Measurements from ENCODE around the gene DCLRE1B. TPM values are rescaled to one million over a fixed set of nuclear protein-coding genes. Genes with fewer than 3 reads are reported as not detected.

Gene DCLRE1B
- total RNA-seq, 4 donors from 2014 or later: 3.2 to 9.2 (median 5.1) TPM

- Histone ChIP-seq H3K9me3 (no peaks in the 10 kb centered on the region), H3K27me3 (no peaks in the 10 kb centered on the region), H3K27ac (no peak overlapping the region), H3K4me3 (no peak overlapping the region), H3K36me3 (no peaks in the 10 kb centered on the region), H3K4me1 (no peaks in the 10 kb centered on the region)
- no peak for TF ChIP-seq POLR2A (IDR thresholded peaks at IDR 0.05)
- no peak for TF ChIP-seq EP300 (IDR thresholded peaks at IDR 0.05)
- no peak for TF ChIP-seq POLR2AphosphoS5 (IDR thresholded peaks at IDR 0.05)
- no peak for TF ChIP-seq CTCF (IDR thresholded peaks at IDR 0.05)
- ATAC-seq: no peak
- WGBS, 2 donors (ENCODE audit: low coverage in 1 of 2): 68 to 79% methylated on average over 2 to 3 of the region's 3 CpGs
Measured at GRCh38 chr1:113858418-113858817, 46.7 kb upstream of the DCLRE1B start.

GRCh38 chr1:113858982-113859381, 46.1 kb upstream of the DCLRE1B start:
- no peaks in the 10 kb centered on the region for H3K27me3 ChIP-seq
- no peak overlapping the region for H3K4me3 ChIP-seq
- no peaks in the 10 kb centered on the region for H3K9me3 ChIP-seq
- no peaks in the 10 kb centered on the region for H3K36me3 ChIP-seq
- no peaks in the 10 kb centered on the region for H3K4me1 ChIP-seq
- 100% methylated on average over 1 of the region's 1 CpG for WGBS, 2 donors (ENCODE audit: low coverage in 1 of 2)
- TF ChIP-seq CTCF (IDR thresholded peaks at IDR 0.05) (no peak), POLR2A (IDR thresholded peaks at IDR 0.05) (no peak), EP300 (IDR thresholded peaks at IDR 0.05) (no peak), POLR2AphosphoS5 (IDR thresholded peaks at IDR 0.05) (no peak)
- H3K27ac ChIP-seq: no peak overlapping the region
- ATAC-seq: no peak

DNA sequence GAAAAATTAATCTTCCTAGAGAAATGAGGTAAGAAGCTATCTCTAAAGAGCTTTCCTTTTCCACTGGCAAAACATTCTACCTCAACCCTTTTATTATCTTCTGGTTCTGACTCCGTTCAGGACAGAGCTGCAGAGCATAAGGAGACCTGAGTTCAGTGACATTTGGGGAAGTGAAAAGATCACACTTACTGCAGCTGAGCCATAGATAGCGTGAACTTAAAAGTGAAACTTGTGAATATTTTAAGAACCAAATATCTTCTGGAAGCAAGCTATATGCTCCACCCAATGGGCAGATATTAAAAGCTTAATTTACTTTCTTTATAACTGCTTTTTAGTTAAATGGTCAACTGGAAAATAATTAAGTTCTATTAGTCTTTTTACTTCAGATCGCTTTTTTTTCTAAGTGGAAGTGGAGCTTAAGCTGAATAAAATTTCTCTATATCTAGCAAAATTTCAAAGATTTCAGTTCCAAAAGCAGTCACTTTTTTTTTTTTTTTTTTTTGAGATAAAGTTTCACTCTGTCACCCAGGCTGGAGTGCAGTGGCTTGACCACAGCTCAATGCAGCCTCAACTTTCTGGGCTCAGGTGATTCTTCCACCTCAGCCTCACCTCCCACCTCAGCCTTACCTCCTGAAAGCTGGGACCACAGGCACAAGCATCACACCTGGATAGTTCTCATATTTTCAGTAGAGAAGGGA, 45.5 kb upstream of the DCLRE1B start:
- ATAC-seq: no peak
- WGBS, 2 donors (ENCODE audit: low coverage in 1 of 2): 44 to 81% methylated on average over 2 to 3 of the region's 3 CpGs

GRCh38 chr1:113860891-113861290, 44.2 kb upstream of the DCLRE1B start:
- no peak overlapping the region for H3K4me3 ChIP-seq
- no peaks in the 10 kb centered on the region for H3K4me1 ChIP-seq
- H3K36me3 ChIP-seq: no peaks in the 10 kb centered on the region
- WGBS, 2 donors (ENCODE audit: low coverage in 1 of 2): 47 to 48% methylated on average over 3 of the region's 3 CpGs
- no peaks in the 10 kb centered on the region for H3K9me3 ChIP-seq
- ATAC-seq: no peak
- H3K27ac ChIP-seq: no peak overlapping the region
- TF ChIP-seq CTCF (IDR thresholded peaks at IDR 0.05): no peak
- no peak for TF ChIP-seq POLR2AphosphoS5 (IDR thresholded peaks at IDR 0.05)
- TF ChIP-seq POLR2A (IDR thresholded peaks at IDR 0.05): no peak
- no peak for TF ChIP-seq EP300 (IDR thresholded peaks at IDR 0.05)
- no peaks in the 10 kb centered on the region for H3K27me3 ChIP-seq

More for the DNA sequence above, 45.5 kb upstream of the DCLRE1B start:
- Histone ChIP-seq H3K4me3 (no peak overlapping the region), H3K27ac (no peak overlapping the region), H3K9me3 (no peaks in the 10 kb centered on the region), H3K36me3 (no peaks in the 10 kb centered on the region), H3K27me3 (no peaks in the 10 kb centered on the region), H3K4me1 (no peaks in the 10 kb centered on the region)
- TF ChIP-seq EP300 (IDR thresholded peaks at IDR 0.05) (no peak), POLR2AphosphoS5 (IDR thresholded peaks at IDR 0.05) (no peak), POLR2A (IDR thresholded peaks at IDR 0.05) (no peak), CTCF (IDR thresholded peaks at IDR 0.05) (no peak)

- Histone ChIP-seq H3K36me3 (no peaks in the 10 kb centered on the region), H3K27ac (no peak overlapping the region), H3K27me3 (no peaks in the 10 kb centered on the region), H3K4me1 (no peaks in the 10 kb centered on the region), H3K4me3 (no peak overlapping the region), H3K9me3 (no peaks in the 10 kb centered on the region)
- TF ChIP-seq CTCF (IDR thresholded peaks at IDR 0.05) (no peak), POLR2A (IDR thresholded peaks at IDR 0.05) (no peak), EP300 (IDR thresholded peaks at IDR 0.05) (no peak), POLR2AphosphoS5 (IDR thresholded peaks at IDR 0.05) (no peak)
- WGBS, 2 donors (ENCODE audit: low coverage in 1 of 2): 89 to 100% methylated on average over 1 of the region's 5 CpGs
- no peak for ATAC-seq
Measured at GRCh38 chr1:113861641-113862040, 43.5 kb upstream of the DCLRE1B start.

All from gastroesophageal sphincter (tissue), 4 donors.